Measurements from ENCODE around the gene CEP19.

Gene CEP19

DNA sequence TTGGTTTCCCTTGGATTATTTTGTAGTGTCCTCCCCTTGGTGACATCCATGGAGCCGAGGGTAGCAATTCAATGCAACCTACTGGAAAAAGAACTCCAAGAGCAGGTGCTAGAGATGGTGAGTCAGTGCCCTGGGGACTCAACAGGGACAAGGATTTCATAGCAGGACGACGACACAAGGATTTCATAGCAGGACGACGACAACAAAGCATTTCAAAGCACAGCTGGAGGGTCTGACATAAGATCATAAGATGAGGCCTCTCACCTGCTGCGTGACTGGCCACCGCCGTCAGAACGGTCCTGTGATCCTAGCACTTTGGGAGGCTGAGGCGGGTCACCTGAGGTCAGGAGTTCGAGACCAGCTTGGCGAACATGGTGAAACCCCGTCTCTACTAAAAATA, 50.0 kb downstream of the CEP19 start:
- TF ChIP-seq, protein P1, sequence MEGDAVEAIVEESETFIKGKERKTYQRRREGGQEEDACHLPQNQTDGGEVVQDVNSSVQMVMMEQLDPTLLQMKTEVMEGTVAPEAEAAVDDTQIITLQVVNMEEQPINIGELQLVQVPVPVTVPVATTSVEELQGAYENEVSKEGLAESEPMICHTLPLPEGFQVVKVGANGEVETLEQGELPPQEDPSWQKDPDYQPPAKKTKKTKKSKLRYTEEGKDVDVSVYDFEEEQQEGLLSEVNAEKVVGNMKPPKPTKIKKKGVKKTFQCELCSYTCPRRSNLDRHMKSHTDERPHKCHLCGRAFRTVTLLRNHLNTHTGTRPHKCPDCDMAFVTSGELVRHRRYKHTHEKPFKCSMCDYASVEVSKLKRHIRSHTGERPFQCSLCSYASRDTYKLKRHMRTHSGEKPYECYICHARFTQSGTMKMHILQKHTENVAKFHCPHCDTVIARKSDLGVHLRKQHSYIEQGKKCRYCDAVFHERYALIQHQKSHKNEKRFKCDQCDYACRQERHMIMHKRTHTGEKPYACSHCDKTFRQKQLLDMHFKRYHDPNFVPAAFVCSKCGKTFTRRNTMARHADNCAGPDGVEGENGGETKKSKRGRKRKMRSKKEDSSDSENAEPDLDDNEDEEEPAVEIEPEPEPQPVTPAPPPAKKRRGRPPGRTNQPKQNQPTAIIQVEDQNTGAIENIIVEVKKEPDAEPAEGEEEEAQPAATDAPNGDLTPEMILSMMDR (IDR thresholded peaks at IDR 0.05; ENCODE audit: control insufficient read depth, extremely low read depth, insufficient read depth): no peak
- no peak overlapping the region for H3K4me3 ChIP-seq (ENCODE audit: low read depth, low read length)
- no peak for DNase-seq (ENCODE audit: low read depth)

DNA sequence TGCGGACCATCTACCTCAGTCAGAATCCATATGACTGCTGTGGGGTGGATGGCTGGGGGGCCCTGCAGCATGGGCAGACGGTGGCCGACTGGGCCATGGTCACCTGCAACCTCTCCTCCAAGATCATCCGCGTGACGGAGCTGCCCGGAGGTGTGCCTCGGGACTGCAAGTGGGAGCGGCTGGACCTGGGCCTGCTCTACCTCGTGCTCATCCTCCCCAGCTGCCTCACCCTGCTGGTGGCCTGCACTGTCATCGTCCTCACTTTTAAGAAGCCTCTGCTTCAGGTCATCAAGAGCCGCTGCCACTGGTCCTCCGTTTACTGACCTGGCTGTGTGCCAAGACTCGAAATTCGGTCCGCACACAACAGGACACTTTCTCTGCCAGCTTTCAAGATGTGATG, 50.6 kb downstream of the CEP19 start:
- no peak overlapping the region for H3K4me3 ChIP-seq (ENCODE audit: low read depth, low read length)
- no peak for DNase-seq (ENCODE audit: low read depth)
- TF ChIP-seq, protein P1 (IDR thresholded peaks at IDR 0.05; ENCODE audit: control insufficient read depth, extremely low read depth, insufficient read depth): no peak

DNA sequence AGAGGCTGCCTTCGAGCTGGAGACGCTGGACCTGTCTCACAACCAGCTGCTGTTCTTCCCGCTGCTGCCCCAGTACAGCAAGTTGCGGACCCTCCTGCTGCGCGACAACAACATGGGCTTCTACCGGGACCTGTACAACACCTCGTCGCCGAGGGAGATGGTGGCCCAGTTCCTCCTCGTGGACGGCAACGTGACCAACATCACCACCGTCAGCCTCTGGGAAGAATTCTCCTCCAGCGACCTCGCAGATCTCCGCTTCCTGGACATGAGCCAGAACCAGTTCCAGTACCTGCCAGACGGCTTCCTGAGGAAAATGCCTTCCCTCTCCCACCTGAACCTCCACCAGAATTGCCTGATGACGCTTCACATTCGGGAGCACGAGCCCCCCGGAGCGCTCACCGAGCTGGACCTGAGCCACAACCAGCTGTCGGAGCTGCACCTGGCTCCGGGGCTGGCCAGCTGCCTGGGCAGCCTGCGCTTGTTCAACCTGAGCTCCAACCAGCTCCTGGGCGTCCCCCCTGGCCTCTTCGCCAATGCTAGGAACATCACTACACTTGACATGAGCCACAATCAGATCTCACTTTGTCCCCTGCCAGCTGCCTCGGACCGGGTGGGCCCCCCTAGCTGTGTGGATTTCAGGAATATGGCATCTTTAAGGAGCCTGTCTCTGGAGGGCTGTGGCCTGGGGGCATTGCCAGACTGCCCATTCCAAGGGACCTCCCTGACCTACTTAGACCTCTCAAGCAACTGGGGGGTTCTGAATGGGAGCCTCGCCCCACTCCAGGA, 51.5 kb downstream of the CEP19 start:
- TF ChIP-seq, protein P1 (IDR thresholded peaks at IDR 0.05; ENCODE audit: control insufficient read depth, extremely low read depth, insufficient read depth): no peak
- peak; percentile 44 for DNase-seq (ENCODE audit: low read depth)
- no peak overlapping the region for H3K4me3 ChIP-seq (ENCODE audit: low read depth, low read length)

DNA sequence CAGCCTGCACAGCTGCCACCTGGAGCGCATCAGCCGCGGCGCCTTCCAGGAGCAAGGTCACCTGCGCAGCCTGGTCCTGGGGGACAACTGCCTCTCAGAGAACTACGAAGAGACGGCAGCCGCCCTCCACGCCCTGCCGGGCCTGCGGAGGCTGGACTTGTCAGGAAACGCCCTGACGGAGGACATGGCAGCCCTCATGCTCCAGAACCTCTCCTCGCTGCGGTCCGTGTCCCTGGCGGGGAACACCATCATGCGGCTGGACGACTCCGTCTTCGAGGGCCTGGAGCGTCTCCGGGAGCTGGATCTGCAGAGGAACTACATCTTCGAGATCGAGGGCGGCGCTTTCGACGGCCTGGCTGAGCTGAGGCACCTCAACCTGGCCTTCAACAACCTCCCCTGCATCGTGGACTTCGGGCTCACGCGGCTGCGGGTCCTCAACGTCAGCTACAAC, 52.1 kb downstream of the CEP19 start:
- no peak for DNase-seq (ENCODE audit: low read depth)
- no peak overlapping the region for H3K4me3 ChIP-seq (ENCODE audit: low read depth, low read length)
- TF ChIP-seq, protein P1 (IDR thresholded peaks at IDR 0.05; ENCODE audit: control insufficient read depth, extremely low read depth, insufficient read depth): no peak
